Parathyroid adenoma (tissue), 2 donors: ENCODE results near the gene RUNX3.

Experiments used
- H2AFZ ChIP-seq: fragments of 300-600 bp; sonication (generic); one replicate; pipeline ENCODE4 v1.7.0; 2017; ENCODE audit warnings: antibody characterized with exemption, mild to moderate bottlenecking
- H3K27ac ChIP-seq: fragments of 300-600 bp; sonication (generic); one replicate; pipeline ENCODE4 v1.7.0; 2017
- H3K27me3 ChIP-seq: fragments of 300-600 bp; sonication (generic); one replicate; pipeline ENCODE4 v1.7.0; 2017; ENCODE audit warnings: low read length; ENCODE audit not compliant: control insufficient read depth, insufficient read depth
- H3K36me3 ChIP-seq: fragments of 300-600 bp; sonication (generic); one replicate; pipeline ENCODE4 v1.7.0; 2017; ENCODE audit warnings: low read length; ENCODE audit not compliant: control insufficient read depth, insufficient read depth
- H3K4me1 ChIP-seq: fragments of 300-600 bp; sonication (generic); one replicate; pipeline ENCODE4 v1.7.0; 2017; ENCODE audit warnings: control low read depth
- H3K4me2 ChIP-seq: fragments of 300-600 bp; sonication (generic); one replicate; pipeline ENCODE4 v1.7.0; 2017; ENCODE audit warnings: low read length
- H3K4me3 ChIP-seq: fragments of 300-600 bp; sonication (generic); one replicate; pipeline ENCODE4 v1.7.0; 2017; ENCODE audit warnings: low read depth, low read length
- H3K79me2 ChIP-seq: fragments of 300-600 bp; sonication (generic); one replicate; pipeline ENCODE4 v1.7.0; 2017; ENCODE audit warnings: control low read depth
- H3K9ac ChIP-seq: fragments of 300-600 bp; sonication (generic); one replicate; pipeline ENCODE4 v1.7.0; 2017; ENCODE audit warnings: mild to moderate bottlenecking
- H3K9me3 ChIP-seq: fragments of 300-600 bp; sonication (generic); one replicate; pipeline ENCODE4 v1.7.0; 2017; ENCODE audit warnings: low read length; ENCODE audit not compliant: control insufficient read depth
- TF ChIP-seq, protein P1 (sequence below): fragments of 300-600 bp; sonication (generic); IDR thresholded peaks from one replicate; pipeline ENCODE4 v1.7.0; 2017; ENCODE audit warnings: antibody characterized with exemption, mild to moderate bottlenecking
- donor health status: primary hyperparathyroidism.

Gene RUNX3

DNA sequence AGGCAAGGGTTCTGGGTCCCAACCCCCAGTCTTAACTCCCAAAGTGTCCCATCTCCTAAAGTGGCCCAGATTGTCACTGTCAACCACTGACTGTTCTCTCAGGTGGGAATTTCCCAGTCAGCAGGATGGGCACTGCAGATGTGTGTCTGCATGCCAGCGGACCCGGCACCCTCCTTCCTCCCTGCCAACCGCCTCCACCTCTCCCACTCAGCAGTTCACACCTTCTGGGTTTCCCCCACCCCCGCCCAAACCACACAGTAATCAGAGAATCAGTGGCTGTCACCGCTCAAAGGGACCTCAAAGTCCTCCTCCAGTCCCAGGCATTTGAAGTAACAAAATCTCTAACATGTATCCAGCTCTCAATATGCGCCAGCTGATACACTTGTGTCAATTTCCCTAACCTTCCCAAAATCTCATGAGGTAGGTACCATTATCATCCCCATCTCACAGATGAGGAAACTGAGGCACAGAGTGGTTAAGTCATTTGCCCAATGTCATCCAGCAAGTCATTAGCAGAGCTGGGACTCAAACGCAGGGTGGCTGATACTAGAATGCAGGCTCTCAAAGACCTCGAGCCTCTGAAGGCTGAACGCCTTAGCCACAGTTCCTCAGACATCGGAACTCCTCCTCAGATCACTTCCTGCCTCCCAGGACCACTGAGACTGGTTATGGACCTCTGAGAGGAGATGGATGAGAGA is 4.8 kb downstream of the RUNX3 start:
- Histone ChIP-seq H2AFZ (no peak overlapping the region), H3K4me2 (no peak overlapping the region), H3K36me3 (no peaks in the 10 kb centered on the region), H3K79me2 (no peaks in the 10 kb centered on the region), H3K9me3 (no peaks in the 10 kb centered on the region), H3K9ac (no peak overlapping the region), H3K4me1 (no peaks in the 10 kb centered on the region), H3K4me3 (no peak overlapping the region), H3K27ac (no peak overlapping the region), H3K27me3 (peaks cover 5% of the 10 kb centered on the region)
- TF ChIP-seq, protein P1, sequence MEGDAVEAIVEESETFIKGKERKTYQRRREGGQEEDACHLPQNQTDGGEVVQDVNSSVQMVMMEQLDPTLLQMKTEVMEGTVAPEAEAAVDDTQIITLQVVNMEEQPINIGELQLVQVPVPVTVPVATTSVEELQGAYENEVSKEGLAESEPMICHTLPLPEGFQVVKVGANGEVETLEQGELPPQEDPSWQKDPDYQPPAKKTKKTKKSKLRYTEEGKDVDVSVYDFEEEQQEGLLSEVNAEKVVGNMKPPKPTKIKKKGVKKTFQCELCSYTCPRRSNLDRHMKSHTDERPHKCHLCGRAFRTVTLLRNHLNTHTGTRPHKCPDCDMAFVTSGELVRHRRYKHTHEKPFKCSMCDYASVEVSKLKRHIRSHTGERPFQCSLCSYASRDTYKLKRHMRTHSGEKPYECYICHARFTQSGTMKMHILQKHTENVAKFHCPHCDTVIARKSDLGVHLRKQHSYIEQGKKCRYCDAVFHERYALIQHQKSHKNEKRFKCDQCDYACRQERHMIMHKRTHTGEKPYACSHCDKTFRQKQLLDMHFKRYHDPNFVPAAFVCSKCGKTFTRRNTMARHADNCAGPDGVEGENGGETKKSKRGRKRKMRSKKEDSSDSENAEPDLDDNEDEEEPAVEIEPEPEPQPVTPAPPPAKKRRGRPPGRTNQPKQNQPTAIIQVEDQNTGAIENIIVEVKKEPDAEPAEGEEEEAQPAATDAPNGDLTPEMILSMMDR, result no peak

DNA sequence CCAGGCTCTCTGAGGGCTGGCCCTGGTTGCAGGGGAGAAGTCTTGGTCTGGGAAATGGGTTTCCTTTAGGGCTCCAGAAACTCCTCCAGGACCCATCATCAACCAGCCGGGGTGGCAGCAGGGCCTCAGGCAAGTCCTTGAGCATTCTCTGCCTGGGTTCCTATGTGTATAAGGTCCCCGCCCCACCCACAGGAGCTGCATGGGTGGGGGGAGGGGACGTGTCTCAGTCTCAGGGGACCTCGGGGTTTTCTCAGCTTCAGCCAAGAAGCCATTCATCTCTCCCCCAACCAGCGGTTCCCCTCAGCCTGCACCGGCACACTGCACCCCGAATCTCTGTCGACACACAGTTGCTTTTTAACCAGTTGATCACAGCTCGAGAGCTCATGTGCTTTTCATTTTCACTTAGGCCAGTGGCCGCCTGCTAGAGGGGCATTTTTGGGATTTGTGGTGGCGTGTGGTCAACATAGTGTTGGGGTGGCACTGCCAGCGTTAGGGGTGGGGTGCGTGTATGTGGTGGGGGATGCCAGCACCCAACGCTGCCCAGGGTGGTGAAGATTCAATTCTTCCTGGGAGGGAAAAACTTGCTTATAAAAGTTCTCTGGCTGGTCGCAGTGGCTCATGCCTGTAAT is 6.5 kb downstream of the RUNX3 start:
- Histone ChIP-seq H3K27me3 (peaks cover 3% of the 10 kb centered on the region), H3K9ac (no peak overlapping the region), H3K4me1 (no peaks in the 10 kb centered on the region), H3K36me3 (no peaks in the 10 kb centered on the region), H2AFZ (no peak overlapping the region), H3K4me2 (no peak overlapping the region), H3K4me3 (no peak overlapping the region), H3K9me3 (no peaks in the 10 kb centered on the region), H3K27ac (no peak overlapping the region), H3K79me2 (no peaks in the 10 kb centered on the region)
- TF ChIP-seq, protein P1, result no peak

GRCh38 chr1:24921938-24922662 is 8.0 kb downstream of the RUNX3 start:
- Histone ChIP-seq H3K79me2 (no peaks in the 10 kb centered on the region), H3K9me3 (no peaks in the 10 kb centered on the region), H3K4me2 (no peak overlapping the region), H3K27ac (no peak overlapping the region), H3K9ac (no peak overlapping the region), H3K4me1 (no peaks in the 10 kb centered on the region), H3K27me3 (peaks cover 3% of the 10 kb centered on the region), H3K4me3 (no peak overlapping the region), H2AFZ (no peak overlapping the region), H3K36me3 (no peaks in the 10 kb centered on the region)
- TF ChIP-seq, protein P1, result no peak

DNA sequence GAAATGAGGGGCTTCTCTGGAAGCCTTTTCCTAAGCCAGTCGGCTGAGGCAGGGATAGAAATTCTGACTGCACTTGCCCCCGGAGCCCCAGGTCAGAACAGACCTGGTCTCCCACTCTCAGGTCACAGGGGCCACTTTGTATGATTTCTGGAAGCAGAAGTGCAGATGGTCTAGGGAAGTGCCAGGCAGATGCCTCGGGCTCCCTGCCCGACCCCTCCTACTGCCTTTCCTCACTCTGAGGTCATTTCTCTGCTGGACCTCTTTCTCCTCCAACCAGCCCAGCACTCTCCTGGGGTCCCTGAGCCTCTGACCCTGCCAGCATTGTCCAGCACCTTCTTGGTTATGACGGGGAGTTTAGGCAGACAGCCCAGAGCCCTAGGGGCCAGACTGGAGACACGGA is 8.7 kb downstream of the RUNX3 start:
- H3K27ac ChIP-seq, result no peak overlapping the region
- H3K36me3 ChIP-seq, result no peaks in the 10 kb centered on the region
- no peak overlapping the region for H3K4me2 ChIP-seq
- no peaks in the 10 kb centered on the region for H3K4me1 ChIP-seq
- no peak overlapping the region for H3K9ac ChIP-seq
- no peak overlapping the region for H3K4me3 ChIP-seq
- no peaks in the 10 kb centered on the region for H3K79me2 ChIP-seq
- peaks cover 3% of the 10 kb centered on the region for H3K27me3 ChIP-seq
- TF ChIP-seq, protein P1, result no peak
- no peak overlapping the region for H2AFZ ChIP-seq
- H3K9me3 ChIP-seq, result no peaks in the 10 kb centered on the region
